Measurements from ENCODE around the gene EFHD2. TPM values are rescaled to one million over a fixed set of nuclear protein-coding genes. Genes with fewer than 3 reads are reported as not detected.
"Not testable (repeated sequence)": the region's sequence is repeated elsewhere in the genome, so short reads cannot be mapped to it uniquely, and the experiment has no call there.

Gene EFHD2
- total RNA-seq, 1 experiment from 2014 or later: 29.5 TPM

DNA sequence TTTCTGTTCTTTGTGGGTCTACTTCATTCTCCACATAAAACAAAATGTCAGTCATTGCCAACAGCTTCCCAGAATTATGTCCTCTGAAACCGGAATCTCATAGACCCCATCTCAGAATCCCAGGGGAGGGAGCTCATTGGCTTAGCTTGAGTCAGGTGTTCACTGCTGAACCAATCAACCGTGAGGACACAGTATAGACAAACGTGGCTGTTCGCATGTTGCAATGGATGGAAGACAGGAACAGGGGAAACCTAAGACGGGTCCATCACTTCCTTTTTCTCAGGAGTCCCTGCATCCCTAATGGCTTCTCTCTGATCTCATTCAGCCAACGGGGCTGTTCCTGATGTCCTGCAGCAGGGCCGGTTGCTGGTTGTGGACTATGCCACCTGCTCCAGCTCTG lies 56.0 kb downstream of the EFHD2 start:
- Mint-ChIP-seq H3K4me1 (ENCODE audit: low read depth, unreplicated experiment) (no peaks in the 10 kb centered on the region), H3K36me3 (ENCODE audit: insufficient read depth, unreplicated experiment) (no peaks in the 10 kb centered on the region), H3K9me3 (ENCODE audit: unreplicated experiment) (no peaks in the 10 kb centered on the region), H3K27me3 (ENCODE audit: insufficient read depth, unreplicated experiment) (no peaks in the 10 kb centered on the region), H3K4me3 (ENCODE audit: unreplicated experiment) (no peak overlapping the region), H3K27ac (ENCODE audit: unreplicated experiment) (no peak overlapping the region)
- no peak for DNase-seq
- H3K4me1 ChIP-seq: no peaks in the 10 kb centered on the region
- H3K27me3 ChIP-seq (replicated peaks; ENCODE audit: control insufficient read depth, insufficient read depth, low read length): no peaks in the 10 kb centered on the region
- intact Hi-C loops (cut with micrococcal nuclease; ENCODE audit: unreplicated experiment): no loop called here
- TF ChIP-seq, protein P1, sequence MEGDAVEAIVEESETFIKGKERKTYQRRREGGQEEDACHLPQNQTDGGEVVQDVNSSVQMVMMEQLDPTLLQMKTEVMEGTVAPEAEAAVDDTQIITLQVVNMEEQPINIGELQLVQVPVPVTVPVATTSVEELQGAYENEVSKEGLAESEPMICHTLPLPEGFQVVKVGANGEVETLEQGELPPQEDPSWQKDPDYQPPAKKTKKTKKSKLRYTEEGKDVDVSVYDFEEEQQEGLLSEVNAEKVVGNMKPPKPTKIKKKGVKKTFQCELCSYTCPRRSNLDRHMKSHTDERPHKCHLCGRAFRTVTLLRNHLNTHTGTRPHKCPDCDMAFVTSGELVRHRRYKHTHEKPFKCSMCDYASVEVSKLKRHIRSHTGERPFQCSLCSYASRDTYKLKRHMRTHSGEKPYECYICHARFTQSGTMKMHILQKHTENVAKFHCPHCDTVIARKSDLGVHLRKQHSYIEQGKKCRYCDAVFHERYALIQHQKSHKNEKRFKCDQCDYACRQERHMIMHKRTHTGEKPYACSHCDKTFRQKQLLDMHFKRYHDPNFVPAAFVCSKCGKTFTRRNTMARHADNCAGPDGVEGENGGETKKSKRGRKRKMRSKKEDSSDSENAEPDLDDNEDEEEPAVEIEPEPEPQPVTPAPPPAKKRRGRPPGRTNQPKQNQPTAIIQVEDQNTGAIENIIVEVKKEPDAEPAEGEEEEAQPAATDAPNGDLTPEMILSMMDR (IDR thresholded peaks at IDR 0.05; ENCODE audit: insufficient read depth in 1 of 2, low read depth in 1 of 2, low read length in 1 of 2, severe bottlenecking in 1 of 2, unreplicated experiment in 1 of 2): no peak
- H3K4me3 ChIP-seq (ENCODE audit: low read depth, low read length): no peak overlapping the region
- no TSS peak for BruUV-seq (replicated peaks)
- no peaks in the 10 kb centered on the region for H3K36me3 ChIP-seq (ENCODE audit: control insufficient read depth, insufficient read depth, low read length)
- POLR2A ChIA-PET: interaction anchor here (0.6 kb wide), 1 partner anchor 1758 kb away, joined by 5 read pairs; no protein-coding TSS in a partner anchor
- CTCF ChIA-PET: no interaction called here
- no peaks in the 10 kb centered on the region for H3K9me3 ChIP-seq

DNA sequence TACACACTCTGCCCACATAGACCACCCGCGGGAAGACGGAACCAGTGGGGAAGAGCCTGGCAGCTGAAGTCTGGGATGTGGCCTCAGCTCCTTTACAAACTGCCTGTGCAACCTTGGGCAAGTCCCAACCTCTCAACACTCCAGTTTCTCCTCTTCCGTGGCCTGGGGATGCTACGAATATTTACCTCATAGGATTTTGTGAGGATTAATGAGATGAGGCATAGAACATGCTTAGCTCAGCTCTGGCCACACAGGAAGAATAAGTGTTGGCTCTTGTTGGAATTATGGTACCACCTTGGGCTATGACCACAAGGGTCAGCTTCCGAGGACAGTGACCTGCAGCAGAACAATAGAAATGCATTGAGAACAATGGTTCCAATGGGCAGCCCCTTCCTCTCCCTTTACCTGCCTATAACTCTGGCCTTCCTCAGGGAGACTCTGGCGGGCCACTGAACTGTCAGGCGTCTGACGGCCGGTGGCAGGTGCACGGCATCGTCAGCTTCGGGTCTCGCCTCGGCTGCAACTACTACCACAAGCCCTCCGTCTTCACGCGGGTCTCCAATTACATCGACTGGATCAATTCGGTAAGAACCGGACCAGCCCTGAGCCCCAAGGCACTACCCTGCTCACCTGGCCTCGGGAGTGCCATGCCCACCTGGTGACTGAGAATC lies 57.4 kb downstream of the EFHD2 start:
- H3K36me3 Mint-ChIP-seq (ENCODE audit: insufficient read depth, unreplicated experiment); BruUV-seq (replicated peaks); H3K36me3 ChIP-seq (ENCODE audit: control insufficient read depth, insufficient read depth, low read length); DNase-seq; H3K27ac Mint-ChIP-seq (ENCODE audit: unreplicated experiment); H3K27me3 Mint-ChIP-seq (ENCODE audit: insufficient read depth, unreplicated experiment); intact Hi-C loops (cut with micrococcal nuclease; ENCODE audit: unreplicated experiment); H3K27me3 ChIP-seq (replicated peaks; ENCODE audit: control insufficient read depth, insufficient read depth, low read length); POLR2A ChIA-PET; H3K9me3 Mint-ChIP-seq (ENCODE audit: unreplicated experiment); H3K4me1 ChIP-seq; H3K9me3 ChIP-seq; H3K4me3 Mint-ChIP-seq (ENCODE audit: unreplicated experiment); H3K4me3 ChIP-seq (ENCODE audit: low read depth, low read length); H3K4me1 Mint-ChIP-seq (ENCODE audit: low read depth, unreplicated experiment): not testable (repeated sequence)
- CTCF ChIA-PET: interaction anchor here (0.7 kb wide), 1 partner anchor 24 kb away, joined by 6 read pairs; no protein-coding TSS in a partner anchor

- no peaks in the 10 kb centered on the region for H3K36me3 ChIP-seq (ENCODE audit: control insufficient read depth, insufficient read depth, low read length)
- no TSS peak for BruUV-seq (replicated peaks)
- H3K4me3 ChIP-seq (ENCODE audit: low read depth, low read length): no peak overlapping the region
- H3K4me1 ChIP-seq: no peaks in the 10 kb centered on the region
- POLR2A ChIA-PET: no interaction called here
- Mint-ChIP-seq H3K27me3 (ENCODE audit: insufficient read depth, unreplicated experiment) (no peaks in the 10 kb centered on the region), H3K4me1 (ENCODE audit: low read depth, unreplicated experiment) (no peaks in the 10 kb centered on the region), H3K36me3 (ENCODE audit: insufficient read depth, unreplicated experiment) (no peaks in the 10 kb centered on the region), H3K4me3 (ENCODE audit: unreplicated experiment) (no peak overlapping the region), H3K9me3 (ENCODE audit: unreplicated experiment) (no peaks in the 10 kb centered on the region), H3K27ac (ENCODE audit: unreplicated experiment) (no peak overlapping the region)
- TF ChIP-seq, protein P1 (IDR thresholded peaks at IDR 0.05; ENCODE audit: insufficient read depth in 1 of 2, low read depth in 1 of 2, low read length in 1 of 2, severe bottlenecking in 1 of 2, unreplicated experiment in 1 of 2): no peak
- H3K9me3 ChIP-seq: no peaks in the 10 kb centered on the region
- H3K27me3 ChIP-seq (replicated peaks; ENCODE audit: control insufficient read depth, insufficient read depth, low read length): no peaks in the 10 kb centered on the region
- intact Hi-C loops (cut with micrococcal nuclease; ENCODE audit: unreplicated experiment): no loop called here
- CTCF ChIA-PET: interaction anchor here (0.7 kb wide), 1 partner anchor 25 kb away, joined by 6 read pairs; no protein-coding TSS in a partner anchor
- no peak for DNase-seq
Observed at GRCh38 chr1:15468145-15468544, 58.5 kb downstream of the EFHD2 start.

Measured in Caco-2 (cell line).